ENCODE data around the gene PACRGL. TPM values are rescaled to one million over a fixed set of nuclear protein-coding genes. Genes with fewer than 3 reads are reported as not detected.

The PACRGL gene
- total RNA-seq (2012; rRNA removed) (13.1 and 15.8 TPM in 2 replicates), polyA plus RNA-seq (2012; rRNA removed) (6.0 and 7.4 TPM in 2 replicates), Bru-seq, nascent RNA (percentile 63 among the genes with signal in this experiment), BruChase-seq, experiment 1, labeled RNA remaining after a 6-hour chase (percentile 64 among the genes with signal in this experiment), BruChase-seq, experiment 2, labeled RNA remaining after a 2-hour chase (percentile 73 among the genes with signal in this experiment)
- polyA plus RNA-seq (2012; cell fraction: cytosol; rRNA removed): 3.7 and 3.8 TPM in 2 replicates
- polyA plus RNA-seq (2012; cell fraction: nucleus; rRNA removed; ENCODE audit: low replicate concordance): 4.4 and 15.2 TPM in 2 replicates
- long read RNA-seq, partial matches to known transcripts: 0 of 5 reads
- long read RNA-seq, other reads (novel, unspliced or antisense): 2 of 5 reads

GRCh38 chr4:20700007-20700761 lies at the start of gene PACRGL:
Gene PACRGL (plus strand): TSS chr4:20700458. CDS start chr4:20704482, 4,024 bp downstream.
- Histone ChIP-seq H4K20me1 (ENCODE audit: insufficient read depth, low read length) (no peaks in the 10 kb centered on the region), H2AK5ac (ENCODE audit: low read depth, low read length) (no peak within 1 kb of the TSS), H4K5ac (ENCODE audit: low read depth, low read length) (peak within 1 kb of the TSS; percentile 95), H4K91ac (ENCODE audit: insufficient read depth, low read depth, low read length) (peak within 1 kb of the TSS; percentile 39; the same call in 1 of the 2 replicates), H3K27ac (ENCODE audit: insufficient read depth, low read length) (peak within 1 kb of the TSS; percentile 47), H3K4me1 (ENCODE audit: control insufficient read depth, insufficient read depth, low read length) (peaks cover 5% of the 10 kb centered on the region), H3K9me3 (ENCODE audit: control insufficient read depth, insufficient read depth, low read length) (no peaks in the 10 kb centered on the region), H3K56ac (ENCODE audit: extremely low read depth, insufficient read depth, low read length) (peak within 1 kb of the TSS; percentile 77), H3K27me3 (ENCODE audit: control insufficient read depth, insufficient read depth, low read length) (no peaks in the 10 kb centered on the region), H3K4me3 (ENCODE audit: insufficient read depth, low read depth, low read length) (peak within 1 kb of the TSS; percentile 78), H3K18ac (ENCODE audit: low read depth, low read length) (no peak within 1 kb of the TSS), H3K23ac (ENCODE audit: low read depth, low read length) (peak within 1 kb of the TSS; percentile 3; the same call in 1 of the 2 replicates), H2BK15ac (ENCODE audit: low read depth, low read length) (no peak within 1 kb of the TSS), H3K9me1 (ENCODE audit: insufficient read depth, low read length) (no peaks in the 10 kb centered on the region), H3K4me2 (ENCODE audit: low read depth, low read length) (peak within 1 kb of the TSS; percentile 89), H2BK5ac (ENCODE audit: low read depth, low read length, poor library complexity, severe bottlenecking) (no peak within 1 kb of the TSS), H2BK20ac (ENCODE audit: low read depth, low read length) (no peak within 1 kb of the TSS), H2AK9ac (replicated peaks; ENCODE audit: low read depth, low read length, poor library complexity) (peak within 1 kb of the TSS; percentile 90), H3K79me1 (ENCODE audit: low read depth in 1 of 2, low read length in 2 of 2) (peaks cover 2 to 13% of the 10 kb centered on the region in 2 experiments; a peak in 3 of 4 replicates), H4K8ac (ENCODE audit: low read depth in 2 of 2, low read length in 2 of 2) (peak within 1 kb of the TSS; percentile 84 to 95), H2AFZ (replicated peaks; ENCODE audit: low read length, poor library complexity) (peak within 1 kb of the TSS; percentile 97), H3K4ac (ENCODE audit: low read depth, low read length) (peak within 1 kb of the TSS; percentile 75), H3K36me3 (ENCODE audit: control insufficient read depth, insufficient read depth, low read length) (peaks cover 1% of the 10 kb centered on the region), H3K9ac (ENCODE audit: low read depth, low read length) (peak within 1 kb of the TSS; percentile 79), H3K14ac (replicated peaks; ENCODE audit: low read depth, low read length) (peak within 1 kb of the TSS; percentile 76), H2BK120ac (ENCODE audit: low read depth, low read length) (0 out of 2 replicates have a peak within 1 kb of the TSS, but pooled peaks have one; percentile 51)
- no TSS peak for BruUV-seq (replicated peaks)
- intact Hi-C loops (cut with micrococcal nuclease): no loop called here
- in situ Hi-C loops (cut with MboI; ENCODE audit: low sequenced_read_pairs): no loop called here
- 1% methylated on average over 25 of the region's 60 CpGs; no CpG with 5 or more reads in 1 of the 2 experiments for WGBS, 2 experiments (ENCODE audit: extremely low coverage in 2 of 2, insufficient read length in 1 of 2)
- ATAC-seq (ENCODE audit: low read depth): peak; percentile 100
- dilution Hi-C loops (cut with HindIII; ENCODE audit: low sequenced_read_pairs, unreplicated experiment): no loop called here
- CTCF ChIA-PET: no interaction called here
- DNase-seq: peak; percentile 91
- POLR2A ChIA-PET (ENCODE audit: unreplicated experiment): interaction anchor here (1.0 to 1.1 kb wide), 2 partner anchors 10 to 1284 kb away, joined by 3 to 4 read pairs; no protein-coding TSS in a partner anchor
- TF ChIP-seq CHD1 (IDR thresholded peaks at IDR 0.05; ENCODE audit: low read depth, low read length) (no peak), MAFK (IDR thresholded peaks at IDR 0.05; ENCODE audit: low read depth, low read length) (no peak), ELK1 (IDR thresholded peaks at IDR 0.05; ENCODE audit: borderline replicate concordance, low read depth, low read length) (no peak), MXI1 (IDR thresholded peaks at IDR 0.05; ENCODE audit: borderline replicate concordance, low read depth, low read length) (peak; percentile 96), CTCF (conservative IDR thresholded peaks at IDR 0.05; ENCODE audit: low read depth, low read length) (no peak), RAD21 (IDR thresholded peaks at IDR 0.05; ENCODE audit: low read length) (no peak), NFE2L2 (IDR thresholded peaks at IDR 0.05; ENCODE audit: low read depth, low read length) (no peak), RCOR1 (IDR thresholded peaks at IDR 0.05; ENCODE audit: insufficient replicate concordance, low read length) (no peak), SMC3 (IDR thresholded peaks at IDR 0.05; ENCODE audit: low read depth, low read length) (no peak), BHLHE40 (IDR thresholded peaks at IDR 0.05; ENCODE audit: low read depth, low read length) (peak; percentile 79), FOS (IDR thresholded peaks at IDR 0.05; ENCODE audit: low read depth, low read length) (no peak), USF2 (IDR thresholded peaks at IDR 0.05; ENCODE audit: low read depth, low read length) (peak; percentile 94)

All from IMR-90 (cell line).